Measurements from ENCODE around the gene PRDM11. TPM values are rescaled to one million over a fixed set of nuclear protein-coding genes. Genes with fewer than 3 reads are reported as not detected.
"Not testable (repeated sequence)": the region's sequence is repeated elsewhere in the genome, so short reads cannot be mapped to it uniquely, and the experiment has no call there.

The PRDM11 gene
- total RNA-seq, 1 donor from 2014 or later, result 7.5 TPM

DNA sequence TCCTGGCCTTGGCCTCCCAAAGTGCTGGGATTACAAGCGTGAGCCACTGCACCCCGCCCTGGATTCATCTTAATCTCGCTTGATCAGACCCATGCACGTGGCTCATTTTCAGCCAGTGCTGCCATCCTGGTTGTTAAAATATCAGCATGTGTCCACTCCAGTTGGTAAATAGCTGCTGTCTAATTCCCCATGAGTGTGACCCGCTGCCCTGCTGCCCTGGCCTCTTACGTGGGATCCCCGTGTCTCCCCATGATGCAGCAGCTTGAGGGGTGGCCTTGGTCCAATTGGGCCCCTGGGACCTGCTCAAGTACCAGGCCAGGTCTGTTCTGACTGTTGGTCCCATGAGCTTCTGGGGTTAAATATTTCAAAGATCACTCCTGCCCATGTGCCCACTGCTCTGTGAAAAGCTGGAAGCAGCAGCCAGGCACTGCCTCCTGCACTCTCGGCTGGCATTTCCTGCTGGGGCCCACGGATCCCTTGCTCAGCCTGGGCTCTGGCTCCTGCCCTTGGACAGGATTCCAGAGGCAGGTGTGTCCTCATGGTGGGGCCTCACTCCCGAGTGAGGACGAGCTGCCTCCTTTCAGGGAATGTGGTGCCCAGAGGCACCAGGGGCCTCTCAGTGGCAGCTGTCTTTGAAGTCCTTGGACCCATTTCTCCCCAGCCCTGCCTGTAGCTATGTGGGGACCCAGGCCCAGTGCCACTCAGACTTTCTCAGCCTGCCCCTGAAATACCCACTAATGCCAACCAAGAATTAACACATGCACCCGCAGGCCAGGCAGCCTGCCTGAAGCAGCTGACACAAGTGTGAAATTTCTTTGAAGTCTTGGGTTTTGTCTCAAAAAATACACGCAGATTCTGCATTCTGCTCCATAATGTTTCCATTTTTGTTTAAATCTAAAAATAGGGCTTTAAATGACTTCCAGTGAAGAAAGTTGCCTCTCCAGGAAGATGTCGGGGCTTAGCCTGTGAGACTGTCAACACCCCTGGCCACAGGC is 38.1 kb upstream of the PRDM11 start:
- Mint-ChIP-seq H3K4me1 (ENCODE audit: low read depth, unreplicated experiment) (peaks cover 11% of the 10 kb centered on the region), H3K27me3 (ENCODE audit: unreplicated experiment) (peaks cover 11% of the 10 kb centered on the region), H3K36me3 (ENCODE audit: unreplicated experiment) (peaks cover 5% of the 10 kb centered on the region), H3K27ac (ENCODE audit: unreplicated experiment) (no peak overlapping the region), H3K4me3 (ENCODE audit: unreplicated experiment) (no peak overlapping the region), H3K9me3 (ENCODE audit: unreplicated experiment) (peaks cover 3% of the 10 kb centered on the region)
- no peak for DNase-seq
- TF ChIP-seq, protein P1, sequence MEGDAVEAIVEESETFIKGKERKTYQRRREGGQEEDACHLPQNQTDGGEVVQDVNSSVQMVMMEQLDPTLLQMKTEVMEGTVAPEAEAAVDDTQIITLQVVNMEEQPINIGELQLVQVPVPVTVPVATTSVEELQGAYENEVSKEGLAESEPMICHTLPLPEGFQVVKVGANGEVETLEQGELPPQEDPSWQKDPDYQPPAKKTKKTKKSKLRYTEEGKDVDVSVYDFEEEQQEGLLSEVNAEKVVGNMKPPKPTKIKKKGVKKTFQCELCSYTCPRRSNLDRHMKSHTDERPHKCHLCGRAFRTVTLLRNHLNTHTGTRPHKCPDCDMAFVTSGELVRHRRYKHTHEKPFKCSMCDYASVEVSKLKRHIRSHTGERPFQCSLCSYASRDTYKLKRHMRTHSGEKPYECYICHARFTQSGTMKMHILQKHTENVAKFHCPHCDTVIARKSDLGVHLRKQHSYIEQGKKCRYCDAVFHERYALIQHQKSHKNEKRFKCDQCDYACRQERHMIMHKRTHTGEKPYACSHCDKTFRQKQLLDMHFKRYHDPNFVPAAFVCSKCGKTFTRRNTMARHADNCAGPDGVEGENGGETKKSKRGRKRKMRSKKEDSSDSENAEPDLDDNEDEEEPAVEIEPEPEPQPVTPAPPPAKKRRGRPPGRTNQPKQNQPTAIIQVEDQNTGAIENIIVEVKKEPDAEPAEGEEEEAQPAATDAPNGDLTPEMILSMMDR (IDR thresholded peaks at IDR 0.05; ENCODE audit: partially characterized antibody, unreplicated experiment), result no peak

DNA sequence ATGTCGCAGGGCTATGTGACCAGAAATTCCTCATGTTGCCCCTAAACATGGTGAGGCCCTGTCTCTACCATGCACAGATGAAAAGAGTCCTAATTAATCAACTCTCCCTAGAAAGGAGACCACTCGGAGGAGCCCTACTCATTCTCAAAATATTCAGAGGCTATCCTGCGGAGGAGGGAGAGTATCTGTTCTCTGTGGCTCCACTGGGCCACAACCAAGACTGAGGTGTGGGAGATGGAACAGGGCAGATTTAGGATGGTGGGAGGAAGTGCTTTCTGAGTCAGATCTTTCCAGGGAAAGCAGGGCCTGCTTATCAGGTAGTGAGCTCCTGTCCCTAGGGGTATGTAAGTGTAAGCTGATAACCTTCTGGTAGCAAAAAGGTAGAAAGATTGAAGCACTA is 37.0 kb upstream of the PRDM11 start:
- TF ChIP-seq, protein P1 (IDR thresholded peaks at IDR 0.05; ENCODE audit: partially characterized antibody, unreplicated experiment), result no peak
- Mint-ChIP-seq H3K4me3 (ENCODE audit: unreplicated experiment) (no peak overlapping the region), H3K36me3 (ENCODE audit: unreplicated experiment) (peaks cover 5% of the 10 kb centered on the region), H3K27me3 (ENCODE audit: unreplicated experiment) (peaks cover 11% of the 10 kb centered on the region), H3K27ac (ENCODE audit: unreplicated experiment) (no peak overlapping the region), H3K9me3 (ENCODE audit: unreplicated experiment) (peaks cover 3% of the 10 kb centered on the region), H3K4me1 (ENCODE audit: low read depth, unreplicated experiment) (peaks cover 11% of the 10 kb centered on the region)
- no peak for DNase-seq

DNA sequence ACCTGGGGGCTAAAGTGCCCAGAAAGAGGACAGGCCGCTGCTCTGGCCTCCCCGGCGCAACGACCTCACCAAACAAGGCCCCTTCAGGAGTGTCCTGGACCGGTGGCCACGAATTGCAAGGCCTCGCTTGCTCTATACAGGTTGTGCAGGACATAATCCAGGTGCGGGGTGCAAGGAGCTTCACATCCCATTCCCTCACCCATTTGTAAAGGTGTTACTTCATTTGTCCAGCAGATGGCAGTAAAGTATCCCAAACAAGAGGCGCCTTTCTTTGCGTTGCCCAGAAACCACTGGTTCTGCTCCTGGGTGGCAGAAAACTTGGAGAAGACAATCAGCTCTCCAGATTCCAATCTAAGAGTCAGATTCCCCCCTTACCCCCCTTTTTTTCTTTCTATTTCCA is 35.9 kb upstream of the PRDM11 start:
- H3K27me3 Mint-ChIP-seq (ENCODE audit: unreplicated experiment), result peaks cover 10% of the 10 kb centered on the region
- TF ChIP-seq, protein P1 (IDR thresholded peaks at IDR 0.05; ENCODE audit: partially characterized antibody, unreplicated experiment), result peak; percentile 86
- peaks cover under 1% of the 10 kb centered on the region for H3K9me3 Mint-ChIP-seq (ENCODE audit: unreplicated experiment)

DNA sequence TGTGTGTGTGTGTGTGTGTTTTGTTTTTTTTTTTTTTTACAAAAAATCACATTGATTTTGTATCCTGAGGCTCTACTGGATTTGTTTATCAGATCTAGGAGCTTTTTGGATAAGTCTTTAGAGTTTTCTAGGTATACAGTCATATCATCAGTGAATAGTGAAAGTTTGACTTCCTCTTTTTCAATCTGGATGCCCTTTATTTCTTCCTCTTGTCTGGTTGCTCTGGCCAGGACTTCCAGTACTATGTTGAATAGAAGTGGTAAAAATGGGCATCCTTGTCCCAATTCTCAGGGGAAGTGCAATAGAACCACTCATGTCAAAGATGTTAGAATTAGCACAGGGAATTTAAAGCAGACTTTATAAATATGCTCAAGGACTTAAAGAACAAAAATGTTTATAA is 32.6 kb upstream of the PRDM11 start:
- TF ChIP-seq, protein P1 (IDR thresholded peaks at IDR 0.05; ENCODE audit: partially characterized antibody, unreplicated experiment), result no peak
- no peak overlapping the region for H3K4me3 Mint-ChIP-seq (ENCODE audit: unreplicated experiment)
- H3K9me3 Mint-ChIP-seq (ENCODE audit: unreplicated experiment), result no peaks in the 10 kb centered on the region
- no peak overlapping the region for H3K27ac Mint-ChIP-seq (ENCODE audit: unreplicated experiment)
- peaks cover 3% of the 10 kb centered on the region for H3K27me3 Mint-ChIP-seq (ENCODE audit: unreplicated experiment)
- no peak for DNase-seq
- H3K36me3 Mint-ChIP-seq (ENCODE audit: unreplicated experiment), result peaks cover 5% of the 10 kb centered on the region
- H3K4me1 Mint-ChIP-seq (ENCODE audit: low read depth, unreplicated experiment), result peaks cover 1% of the 10 kb centered on the region

More for the DNA sequence above, 35.9 kb upstream of the PRDM11 start:
- no peak for DNase-seq
- no peak overlapping the region for H3K4me3 Mint-ChIP-seq (ENCODE audit: unreplicated experiment)
- H3K27ac Mint-ChIP-seq (ENCODE audit: unreplicated experiment), result no peak overlapping the region
- peaks cover 11% of the 10 kb centered on the region for H3K4me1 Mint-ChIP-seq (ENCODE audit: low read depth, unreplicated experiment)
- peaks cover 5% of the 10 kb centered on the region for H3K36me3 Mint-ChIP-seq (ENCODE audit: unreplicated experiment)

DNA sequence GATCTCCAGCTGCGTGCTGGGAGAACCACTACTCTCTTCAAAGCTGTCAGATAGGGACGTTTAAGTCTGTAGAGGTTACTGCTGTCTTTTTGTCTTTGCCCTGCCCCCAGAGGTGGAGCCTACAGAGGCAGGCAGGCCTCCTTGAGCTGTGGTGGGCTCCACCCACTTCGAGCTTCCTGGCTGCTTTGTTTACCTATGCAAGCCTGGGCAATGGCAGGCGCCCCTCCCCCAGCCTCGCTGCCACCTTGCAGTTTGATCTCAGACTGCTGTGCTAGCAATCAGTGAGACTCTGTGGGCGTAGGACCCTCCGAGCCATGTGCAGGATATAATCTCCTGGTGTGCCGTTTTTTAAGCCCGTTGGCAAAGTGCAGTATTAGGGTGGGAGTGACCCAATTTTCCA is 18.6 kb upstream of the PRDM11 start:
- not testable (repeated sequence) for H3K36me3 Mint-ChIP-seq (ENCODE audit: unreplicated experiment); H3K4me3 Mint-ChIP-seq (ENCODE audit: unreplicated experiment); DNase-seq; H3K4me1 Mint-ChIP-seq (ENCODE audit: low read depth, unreplicated experiment); H3K27me3 Mint-ChIP-seq (ENCODE audit: unreplicated experiment); H3K27ac Mint-ChIP-seq (ENCODE audit: unreplicated experiment); H3K9me3 Mint-ChIP-seq (ENCODE audit: unreplicated experiment)

Measured in glutamatergic neuron (in vitro differentiated cells).